Endothelial cell of umbilical vein (primary cell): Measurements from ENCODE around the gene BCL2L2. TPM values are rescaled to one million over a fixed set of nuclear protein-coding genes. Genes with fewer than 3 reads are reported as not detected.

Source experiments
- BruUV-seq: library from RNA; stranded (reverse); fragments of 400-500 nt; replicated peaks from 2 replicates; lab custom pipeline; 2021; lab: Mats Ljungman, UMichigan
- CTCF ChIA-PET: fragments of 300-600, 350-600 bp; sonication (Branson Sonifier 250); formaldehyde crosslinking; loops from one replicate; lab custom pipeline; 2021; ENCODE audit warnings: antibody characterized with exemption, inconsistent platforms; lab: Charles Lee
- POLR2A ChIA-PET: fragments of 300-600, 350-600 bp; sonication (Branson Sonifier 250); formaldehyde crosslinking; loops from one replicate; lab custom pipeline; 2021; ENCODE audit warnings: antibody characterized with exemption, inconsistent platforms; lab: Charles Lee
- DNase-seq: peaks from one replicate; pipeline ENCODE4 v3.0.0-alpha.2; 2011; ENCODE audit warnings: low read depth, low spot score
- FAIRE-seq: peaks from 2 replicates; lab custom pipeline; 2011; peaks lifted over from hg19 to GRCh38; lab: Jason Lieb, UNC
- H2AFZ ChIP-seq: 2 replicates; pipeline ENCODE4 v1.6.0; 2012; ENCODE audit warnings: low read depth, low read length, control low read depth, inconsistent platforms
- H3K27ac ChIP-seq: 2 replicates; pipeline ENCODE4 v1.5.1; 2011; ENCODE audit warnings: low read depth, mild to moderate bottlenecking, control low read depth, low read length, moderate library complexity; ENCODE audit not compliant: insufficient read depth
- H3K27me3 ChIP-seq, 2 experiments: 2 replicates each; pipeline versions ENCODE4 v1.6.0 to v1.6.1; 2011; ENCODE audit warnings: low read length in 2 of 2, mixed read lengths in 1 of 2; ENCODE audit not compliant: control insufficient read depth in 2 of 2, insufficient read depth in 2 of 2
- H3K36me3 ChIP-seq, 2 experiments: 2 replicates in 1 of 2; 3 replicates in 1 of 2; pipeline ENCODE4 v1.5.1; 2011; ENCODE audit warnings: low read length in 2 of 2, mild to moderate bottlenecking in 1 of 2, moderate library complexity in 1 of 2; ENCODE audit not compliant: control insufficient read depth in 2 of 2, insufficient read depth in 2 of 2; ENCODE audit errors: extremely low read depth in 1 of 2
- H3K4me1 ChIP-seq: 3 replicates; pipeline ENCODE4 v1.5.1; 2011; ENCODE audit warnings: mild to moderate bottlenecking, low read length; ENCODE audit not compliant: control insufficient read depth, insufficient read depth; ENCODE audit errors: extremely low read depth
- H3K4me2 ChIP-seq: 2 replicates; pipeline ENCODE4 v1.6.1; 2011; ENCODE audit warnings: low read length, control low read depth, mixed read lengths; ENCODE audit not compliant: insufficient read depth
- H3K4me3 ChIP-seq, 3 experiments: fragments of 200-600 bp in 1 of 3; sonication (generic), shearing (Covaris generic) in 1 of 3; replicated peaks in 1 of 3; 2 replicates each; pipeline ENCODE4 v1.5.1; 2011 to 2016; ENCODE audit warnings: control low read depth in 3 of 3, low read length in 3 of 3, mild to moderate bottlenecking in 2 of 3, inconsistent platforms in 1 of 3, low read depth in 1 of 3, moderate library complexity in 1 of 3; ENCODE audit not compliant: insufficient read depth in 1 of 3
- H3K79me2 ChIP-seq: 2 replicates; pipeline ENCODE4 v1.6.0; 2012; ENCODE audit warnings: low read length, inconsistent platforms; ENCODE audit not compliant: control insufficient read depth, insufficient read depth
- H3K9ac ChIP-seq: replicated peaks from 2 replicates; pipeline ENCODE3; 2011; ENCODE audit warnings: low read length, control low read depth; ENCODE audit not compliant: insufficient read depth; ENCODE audit errors: extremely low read depth
- H3K9me1 ChIP-seq: replicated peaks from 3 replicates; pipeline ENCODE4 v1.6.0; 2011; ENCODE audit warnings: mild to moderate bottlenecking, low read length; ENCODE audit not compliant: control insufficient read depth, insufficient read depth; ENCODE audit errors: extremely low read depth
- H3K9me3 ChIP-seq: replicated peaks from 2 replicates; pipeline ENCODE4 v1.5.1; 2012; ENCODE audit warnings: low read length, inconsistent platforms; ENCODE audit not compliant: control insufficient read depth, insufficient read depth
- H4K20me1 ChIP-seq: replicated peaks from 2 replicates; pipeline ENCODE3; 2011; ENCODE audit warnings: mild to moderate bottlenecking, low read length; ENCODE audit not compliant: control insufficient read depth, insufficient read depth; ENCODE audit errors: extremely low read depth
- CTCF ChIP-seq, 2 donors: IDR thresholded peaks; 1 replicate in 1 of 2; 2 replicates in 1 of 2; pipeline ENCODE4 v1.5.1; 2011; ENCODE audit warnings: low read length in 2 of 2, mild to moderate bottlenecking in 2 of 2, moderate library complexity in 2 of 2, control low read depth in 1 of 2, inconsistent platforms in 1 of 2, low read depth in 1 of 2; ENCODE audit not compliant: insufficient read depth in 1 of 2; ENCODE audit errors: extremely low read depth in 1 of 2
- EZH2 ChIP-seq: IDR thresholded peaks from 2 replicates; pipeline ENCODE4 v1.6.1; 2012; ENCODE audit warnings: borderline replicate concordance, low read depth, mild to moderate bottlenecking, moderate library complexity, low read length, inconsistent platforms; ENCODE audit not compliant: severe bottlenecking
- FOS ChIP-seq: IDR thresholded peaks from 2 replicates; pipeline ENCODE4 v1.6.1; 2011; ENCODE audit warnings: mild to moderate bottlenecking, low read length, moderate library complexity, borderline replicate concordance; ENCODE audit not compliant: insufficient read depth
- GATA2 ChIP-seq: IDR thresholded peaks from 2 replicates; pipeline ENCODE4 v1.7.0; 2011; ENCODE audit warnings: low read depth, mild to moderate bottlenecking, moderate library complexity, mixed read lengths, low read length; ENCODE audit not compliant: insufficient read length, insufficient read depth
- JUN ChIP-seq: IDR thresholded peaks from 2 replicates; pipeline ENCODE4 v1.6.1; 2011; ENCODE audit warnings: borderline replicate concordance, low read depth; ENCODE audit not compliant: insufficient read length, insufficient read depth
- MAX ChIP-seq: IDR thresholded peaks from 2 replicates; pipeline ENCODE4 v1.6.1; 2011; ENCODE audit not compliant: insufficient read depth, insufficient read length
- MYC ChIP-seq: IDR thresholded peaks from one replicate; pipeline ENCODE4 v1.6.1; 2011; ENCODE audit warnings: mild to moderate bottlenecking, low read depth, low read length
- POLR2A ChIP-seq: IDR thresholded peaks from 2 replicates; pipeline ENCODE4 v1.6.1; 2012; ENCODE audit warnings: low read depth, mild to moderate bottlenecking, control low read depth, low read length
- POLR2AphosphoS5 ChIP-seq: IDR thresholded peaks from 2 replicates; pipeline ENCODE4 v1.6.1; 2012; ENCODE audit warnings: low read depth, mild to moderate bottlenecking, control low read depth, low read length, moderate library complexity; ENCODE audit not compliant: insufficient read depth
- dilution Hi-C: fragments of 300-500 bp; cut with MboI; formaldehyde crosslinking; loops from one replicate; pipeline ENCODE4 v1.15.0; 2019; ENCODE audit warnings: low sequenced_read_pairs; ENCODE audit not compliant: extremely low pct_ligation_motif_present
- intact Hi-C: fragments of 100-400 bp; cut with micrococcal nuclease; formaldehyde crosslinking; loops from one replicate; pipeline ENCODE4 v1.10.0; 2022
- polyA plus RNA-seq, 4 experiments: library from polyadenylated mRNA; depleted of rRNA in 3 of 4; stranded (reverse) in 3 of 4; unstranded in 1 of 4; fragments of >200 nt; gene quantifications; 2 replicates each; pipeline versions ENCODE4 v1.2.1 to v1.2.3, GENCODE V29; 2011 to 2012; ENCODE audit warnings: missing spikeins in 1 of 4
- total RNA-seq: library from RNA; stranded (reverse); gene quantifications from 2 replicates; pipeline ENCODE4 v1.2.3, GENCODE V29; 2021

BCL2L2 gene
- total and polyA plus RNA-seq, 2 donors (not counting 3 experiments of a cell fraction or from before 2014, with no cell fraction given): 19.9 to 24.3 TPM

GRCh38 chr14:23349156-23349845 is 42.7 kb downstream of the BCL2L2 start:
- dilution Hi-C loops (no loop called here), intact Hi-C loops (no loop called here)
- Histone ChIP-seq H3K9me3 (no peaks in the 10 kb centered on the region), H3K27me3 (peaks cover 32 to 34% of the 10 kb centered on the region in 2 experiments), H3K4me2 (no peak overlapping the region), H4K20me1 (no peaks in the 10 kb centered on the region), H3K9me1 (no peaks in the 10 kb centered on the region), H3K27ac (no peak overlapping the region), H3K4me1 (no peaks in the 10 kb centered on the region), H3K4me3 (no peak overlapping the region), H3K9ac (no peak overlapping the region), H3K79me2 (no peaks in the 10 kb centered on the region), H3K36me3 (no peaks in the 10 kb centered on the region), H2AFZ (no peak overlapping the region)
- ChIA-PET POLR2A (no interaction called here), CTCF (no interaction called here)
- TF ChIP-seq MAX (no peak), FOS (no peak), MYC (no peak), CTCF (IDR thresholded peaks at IDR 0.05; ENCODE audit: extremely low read depth in 1 of 2, insufficient read depth in 1 of 2, low read depth in 1 of 2, low read length in 2 of 2) (no peak), POLR2AphosphoS5 (no peak), POLR2A (no peak), EZH2 (no peak), JUN (no peak), GATA2 (no peak)
- DNase-seq (no peak), FAIRE-seq (no peak)
- no TSS peak for BruUV-seq
